Nasal cavity respiratory epithelium epithelial cell of viscerocranial mucosa (primary cell): ENCODE measurements around the gene FREM2. TPM values are rescaled to one million over a fixed set of nuclear protein-coding genes. Genes with fewer than 3 reads are reported as not detected.

Source experiments
- total RNA-seq: library from RNA; depleted of rRNA; stranded (reverse); fragments of >200 nt; gene quantifications from 2 replicates; pipeline ENCODE4 v1.2.3, GENCODE V29; 2014

The FREM2 gene
- under 0.01 and 0.07 TPM in 2 replicates for total RNA-seq

DNA sequence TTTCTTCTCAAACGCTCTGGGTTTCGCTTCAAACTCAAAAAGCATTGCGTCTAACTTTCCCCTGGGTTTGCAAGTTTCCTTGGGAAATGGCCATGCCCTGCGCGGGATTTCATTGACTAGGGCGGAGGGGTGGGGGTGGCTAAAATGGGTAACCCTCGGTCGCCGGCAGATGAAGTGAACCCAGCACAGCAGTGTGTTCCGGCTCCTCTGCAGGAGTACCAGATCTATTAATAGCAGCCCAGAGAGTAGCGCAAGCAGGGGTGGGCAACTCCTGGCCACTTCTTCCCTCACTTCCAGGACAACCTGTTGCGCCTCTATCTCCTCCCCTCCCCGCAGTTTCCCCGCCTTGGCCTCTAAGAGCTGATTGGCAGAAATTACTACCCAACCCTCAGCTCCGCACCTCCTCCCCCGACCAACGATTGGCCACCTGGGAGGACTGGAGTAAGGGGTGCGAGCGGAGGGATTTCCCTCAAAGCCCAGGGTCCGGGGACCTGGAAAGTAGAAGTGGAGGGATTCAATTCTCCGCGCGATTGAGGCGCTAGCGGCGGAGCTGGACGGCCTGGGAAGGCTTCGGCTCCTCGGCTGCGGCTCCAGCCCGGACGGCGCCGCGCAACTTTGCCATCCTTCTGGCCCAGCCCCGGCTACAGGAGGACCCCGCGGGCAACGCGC is at the start of gene FREM2:
Gene FREM2, plus strand, starts transcription at position 501 of the 669 bp plus-strand sequence. CDS start 268 bp downstream, outside the sequence.

